HG03159 (cell line): ENCODE measurements around the gene OASL.
A peak's percentile ranks its signal among the peaks of the same experiment; 100 is the strongest.
"Not testable (repeated sequence)": the region's sequence is repeated elsewhere in the genome, so short reads cannot be mapped to it uniquely, and the experiment has no call there.

Source experiments
- ATAC-seq: cut with Tn5 transposase; IDR thresholded peaks from one replicate; pipeline ENCODE4 v1.9.1; 2021; ENCODE audit warnings: mild to moderate bottlenecking, moderate library complexity; ENCODE audit not compliant: unreplicated experiment

Gene OASL

GRCh38 chr12:121059031-121059898, 20.2 kb upstream of the OASL start:
- peak; percentile 13 for ATAC-seq

- no peak for ATAC-seq
These were observed 18.7 kb upstream of the OASL start for GRCh38 chr12:121057794-121058193.

- no peak for ATAC-seq
These were observed 14.7 kb upstream of the OASL start for GRCh38 chr12:121053706-121054105.

- ATAC-seq, result no peak
These were observed 11.7 kb upstream of the OASL start for GRCh38 chr12:121050725-121051124.

- no peak for ATAC-seq
These were observed 9.4 kb upstream of the OASL start for GRCh38 chr12:121048442-121048841.

- not testable (repeated sequence) for ATAC-seq
These were observed 8.4 kb upstream of the OASL start for GRCh38 chr12:121047400-121047799.

- ATAC-seq, result no peak
These were observed 4.0 kb upstream of the OASL start for GRCh38 chr12:121043067-121043466.

- ATAC-seq, result no peak
These were observed 2.2 kb downstream of the OASL start for GRCh38 chr12:121036810-121037326.

- no peak for ATAC-seq
These were observed 4.3 kb downstream of the OASL start for GRCh38 chr12:121034616-121035305.

GRCh38 chr12:121033625-121034349, 5.3 kb downstream of the OASL start:
- no peak for ATAC-seq

GRCh38 chr12:121030576-121031212, 8.4 kb downstream of the OASL start:
- no peak for ATAC-seq

- no peak for ATAC-seq
These were observed 12.6 kb downstream of the OASL start for GRCh38 chr12:121026274-121027045.

- no peak for ATAC-seq
These were observed 13.4 kb downstream of the OASL start for GRCh38 chr12:121025442-121026226.

GRCh38 chr12:121023799-121024198, 15.2 kb downstream of the OASL start:
- ATAC-seq, result no peak

- no peak for ATAC-seq
These were observed 16.3 kb downstream of the OASL start for GRCh38 chr12:121022713-121023112.

GRCh38 chr12:121021754-121022153, 17.3 kb downstream of the OASL start:
- ATAC-seq, result no peak

- ATAC-seq, result no peak
These were observed 20.0 kb downstream of the OASL start for GRCh38 chr12:121018860-121019617.

- no peak for ATAC-seq
These were observed 21.0 kb downstream of the OASL start for GRCh38 chr12:121017966-121018491.
